Naive thymus-derived CD4-positive, alpha-beta T cell (primary cell): ENCODE data around the gene GMPPA. TPM values are rescaled to one million over a fixed set of nuclear protein-coding genes. Genes with fewer than 3 reads are reported as not detected.

ENCODE experiments used
- ATAC-seq: fragments of 150-1000 bp; cut with Tn5 transposase; 2 replicates; pipeline ENCODE4 v1.10.0; 2021; ENCODE audit warnings: mild to moderate bottlenecking, moderate library complexity
- CTCF ChIA-PET: fragments of 350-600 bp; sonication (Branson Sonifier 250); formaldehyde crosslinking; loops from one replicate; lab custom pipeline; 2021; ENCODE audit warnings: antibody characterized with exemption; lab: Charles Lee
- POLR2A ChIA-PET: fragments of 350-600 bp; sonication (Branson Sonifier 250); formaldehyde crosslinking; loops from one replicate; lab custom pipeline; 2021; ENCODE audit warnings: antibody characterized with exemption, inconsistent platforms; lab: Charles Lee
- DNase-seq, 9 donors: peaks; one replicate each; pipeline versions ENCODE4 v3.0.0 to v3.0.0-alpha.2; 2020 to 2022; ENCODE audit warnings: mixed read lengths in 1 of 9
- H3K27ac ChIP-seq: one replicate; pipeline ENCODE4 v1.7.0; 2013; ENCODE audit warnings: mild to moderate bottlenecking, low read depth, low read length, moderate library complexity
- H3K27me3 ChIP-seq, 2 donors: one replicate each; pipeline ENCODE4 v1.7.0; 2013; ENCODE audit warnings: low read length in 2 of 2, mild to moderate bottlenecking in 2 of 2, moderate library complexity in 2 of 2; ENCODE audit not compliant: control insufficient read depth in 2 of 2, insufficient read depth in 2 of 2
- H3K36me3 ChIP-seq, 3 experiments: 1 replicate in 2 of 3; 2 replicates in 1 of 3; pipeline ENCODE4 v1.7.0; 2013; ENCODE audit warnings: low read length in 3 of 3, mild to moderate bottlenecking in 3 of 3, moderate library complexity in 1 of 3; ENCODE audit not compliant: insufficient read depth in 3 of 3, control insufficient read depth in 2 of 3
- H3K4me1 ChIP-seq, 2 donors: one replicate each; pipeline ENCODE4 v1.7.0; 2013; ENCODE audit warnings: low read length in 2 of 2, mild to moderate bottlenecking in 2 of 2, moderate library complexity in 1 of 2; ENCODE audit not compliant: control insufficient read depth in 2 of 2, insufficient read depth in 2 of 2
- H3K4me3 ChIP-seq: 2 replicates; pipeline ENCODE4 v1.7.0; 2013; ENCODE audit warnings: mild to moderate bottlenecking, low read length
- H3K9me3 ChIP-seq, 3 experiments: 1 replicate in 2 of 3; 2 replicates in 1 of 3; pipeline ENCODE4 v1.7.0; 2013; ENCODE audit warnings: low read length in 3 of 3; ENCODE audit not compliant: control insufficient read depth in 2 of 3
- H3K27ac Mint-ChIP-seq, 9 donors: one replicate each; pipeline ENCODE4 v1.8.0; 2020 to 2022; ENCODE audit warnings: mixed read lengths in 9 of 9, mild to moderate bottlenecking in 8 of 9, moderate library complexity in 5 of 9, inconsistent platforms in 2 of 9
- H3K27me3 Mint-ChIP-seq, 5 donors: one replicate each; pipeline ENCODE4 v1.8.0; 2021 to 2022; ENCODE audit warnings: mixed read lengths in 5 of 5, mild to moderate bottlenecking in 1 of 5
- H3K36me3 Mint-ChIP-seq, 5 donors: one replicate each; pipeline ENCODE4 v1.8.0; 2020 to 2022; ENCODE audit warnings: mixed read lengths in 5 of 5, mild to moderate bottlenecking in 3 of 5, inconsistent platforms in 1 of 5
- H3K4me1 Mint-ChIP-seq, 7 donors: one replicate each; pipeline ENCODE4 v1.8.0; 2020 to 2022; ENCODE audit warnings: mixed read lengths in 7 of 7, mild to moderate bottlenecking in 3 of 7, inconsistent platforms in 1 of 7
- H3K4me3 Mint-ChIP-seq, 10 donors: one replicate each; pipeline ENCODE4 v1.8.0; 2020 to 2022; ENCODE audit warnings: mild to moderate bottlenecking in 10 of 10, mixed read lengths in 10 of 10, moderate library complexity in 6 of 10, inconsistent platforms in 2 of 10
- H3K9me3 Mint-ChIP-seq, 11 donors: one replicate each; pipeline ENCODE4 v1.8.0; 2020 to 2022; ENCODE audit warnings: mixed read lengths in 11 of 11, mild to moderate bottlenecking in 4 of 11, inconsistent platforms in 1 of 11, moderate library complexity in 1 of 11
- intact Hi-C, 2 donors: fragments of 100-400 bp; cut with micrococcal nuclease; formaldehyde crosslinking; loops; one replicate each; pipeline ENCODE4 v1.15.1; 2023
- polyA plus RNA-seq, 2 donors: library from polyadenylated mRNA; unstranded; fragments of 300-500 nt; fragmentation: Illumina TruSeq; gene quantifications; one replicate each; pipeline ENCODE4 v1.2.3, GENCODE V29; 2021
- total RNA-seq, 6 experiments: library from RNA in 5 of 6; stranded (reverse) in 5 of 6; gene quantifications; 1 replicate in 5 of 6; 2 replicates in 1 of 6; pipeline ENCODE4 v1.2.3 and lab custom pipeline; 2021 to 2026

GMPPA gene
- total and polyA plus RNA-seq, 7 experiments from 2014 or later, result 11.8 to 58.3 (median 28.1) TPM

- Histone ChIP-seq H3K4me3 (no peak overlapping the region), H3K27me3 (peaks cover 0 to 9% of the 10 kb centered on the region in 2 donors), H3K9me3 (no peaks in the 10 kb centered on the region), H3K36me3 (no peaks in the 10 kb centered on the region), H3K27ac (no peak overlapping the region), H3K4me1 (no peaks in the 10 kb centered on the region)
- Mint-ChIP-seq H3K4me1 (peaks cover 3 to 29% (median 26%) of the 10 kb centered on the region in 7 donors), H3K36me3 (no peaks in the 10 kb centered on the region), H3K27me3 (peaks cover 76 to 86% (median 84%) of the 10 kb centered on the region in 5 donors), H3K9me3 (peaks cover 0 to 1% (median 0%) of the 10 kb centered on the region in 11 donors), H3K27ac (no peak overlapping the region), H3K4me3 (no peak overlapping the region)
- POLR2A ChIA-PET, result no interaction called here
- CTCF ChIA-PET, result no interaction called here
- DNase-seq, result no peak
- intact Hi-C loops, result no loop called here
- ATAC-seq, result no peak
Observed at GRCh38 chr2:219516888-219517287, 18.2 kb downstream of the GMPPA start.

- ATAC-seq (no peak), DNase-seq (no peak)
- Histone ChIP-seq H3K4me1 (peaks cover 0 to 1% of the 10 kb centered on the region in 2 donors), H3K27ac (no peak overlapping the region), H3K4me3 (no peak overlapping the region), H3K36me3 (no peaks in the 10 kb centered on the region), H3K9me3 (no peaks in the 10 kb centered on the region), H3K27me3 (peaks cover 0 to 14% of the 10 kb centered on the region in 2 donors)
- Mint-ChIP-seq H3K36me3 (no peaks in the 10 kb centered on the region), H3K9me3 (peaks cover 0 to 1% (median 0%) of the 10 kb centered on the region in 11 donors), H3K4me3 (no peak overlapping the region), H3K4me1 (peaks cover 6 to 30% (median 27%) of the 10 kb centered on the region in 7 donors), H3K27me3 (peaks cover 72 to 81% (median 77%) of the 10 kb centered on the region in 5 donors), H3K27ac (no peak overlapping the region)
- ChIA-PET CTCF (interaction anchor here (0.8 to 1.2 kb wide), 2 partner anchors 11 to 12 kb away, joined by 3 to 4 read pairs; no protein-coding TSS in a partner anchor), POLR2A (interaction anchor here (1.2 kb wide), 1 partner anchor 12 kb away, joined by 3 read pairs; no protein-coding TSS in a partner anchor)
- intact Hi-C loops, result no loop called here
Observed at GRCh38 chr2:219517954-219518778, 19.5 kb downstream of the GMPPA start.

- Histone ChIP-seq H3K36me3 (no peaks in the 10 kb centered on the region), H3K4me1 (peaks cover 0 to 5% of the 10 kb centered on the region in 2 donors), H3K27ac (no peak overlapping the region), H3K4me3 (no peak overlapping the region), H3K27me3 (peaks cover 0 to 27% of the 10 kb centered on the region in 2 donors), H3K9me3 (no peaks in the 10 kb centered on the region)
- H3K27ac Mint-ChIP-seq, result no peak overlapping the region
- DNase-seq (no peak), ATAC-seq (no peak)
- H3K4me3 Mint-ChIP-seq, result no peak overlapping the region
- H3K27me3 Mint-ChIP-seq, result peaks cover 74 to 81% (median 78%) of the 10 kb centered on the region in 5 donors
- ChIA-PET POLR2A (no interaction called here), CTCF (no interaction called here)
- H3K4me1 Mint-ChIP-seq, result peaks cover 3 to 29% (median 21%) of the 10 kb centered on the region in 7 donors
- intact Hi-C loops, result no loop called here
- H3K36me3 Mint-ChIP-seq, result no peaks in the 10 kb centered on the region
- peaks cover 0 to 3% (median 0%) of the 10 kb centered on the region in 11 donors for H3K9me3 Mint-ChIP-seq
Observed at GRCh38 chr2:219519526-219519916, 20.8 kb downstream of the GMPPA start.

GRCh38 chr2:219520079-219520478, 21.4 kb downstream of the GMPPA start:
- Mint-ChIP-seq H3K4me3 (peak overlapping the region in 1 of 10 donors; percentile 45), H3K36me3 (no peaks in the 10 kb centered on the region), H3K9me3 (peaks cover 0 to 3% (median 0%) of the 10 kb centered on the region in 11 donors), H3K27ac (no peak overlapping the region), H3K27me3 (peaks cover 75 to 82% (median 80%) of the 10 kb centered on the region in 5 donors), H3K4me1 (peaks cover 3 to 29% (median 21%) of the 10 kb centered on the region in 7 donors)
- ChIA-PET POLR2A (no interaction called here), CTCF (interaction anchor here (0.8 to 2.4 kb wide), 3 partner anchors 10 to 44 kb away, joined by 3 to 11 read pairs (median 5); no protein-coding TSS in a partner anchor)
- peaks cover 0 to 32% of the 10 kb centered on the region in 2 donors for H3K27me3 ChIP-seq
- no peaks in the 10 kb centered on the region for H3K36me3 ChIP-seq
- H3K4me3 ChIP-seq, result no peak overlapping the region
- peaks cover 0 to 5% of the 10 kb centered on the region in 2 donors for H3K4me1 ChIP-seq
- ATAC-seq, result no peak
- no peaks in the 10 kb centered on the region for H3K9me3 ChIP-seq
- no peak for DNase-seq
- intact Hi-C loops, result no loop called here
- H3K27ac ChIP-seq, result no peak overlapping the region

GRCh38 chr2:219521066-219521880, 22.6 kb downstream of the GMPPA start:
- peak overlapping the region in 5 of 10 donors; percentile 17 to 78 (median 61) for H3K4me3 Mint-ChIP-seq
- ATAC-seq (no peak), DNase-seq (no peak)
- H3K9me3 ChIP-seq, result no peaks in the 10 kb centered on the region
- H3K9me3 Mint-ChIP-seq, result peaks cover 0 to 3% (median 0%) of the 10 kb centered on the region in 11 donors
- peaks cover 74 to 86% (median 80%) of the 10 kb centered on the region in 5 donors for H3K27me3 Mint-ChIP-seq
- no peak overlapping the region for H3K4me3 ChIP-seq
- H3K27ac ChIP-seq, result no peak overlapping the region
- H3K36me3 Mint-ChIP-seq, result no peaks in the 10 kb centered on the region
- POLR2A ChIA-PET, result no interaction called here
- intact Hi-C loops, result no loop called here
- CTCF ChIA-PET, result interaction anchor here (1.9 to 2.4 kb wide), 2 partner anchors 8 to 12 kb away, joined by 5 to 11 read pairs; no protein-coding TSS in a partner anchor
- H3K4me1 Mint-ChIP-seq, result peaks cover 3 to 23% (median 18%) of the 10 kb centered on the region in 7 donors
- H3K36me3 ChIP-seq, result no peaks in the 10 kb centered on the region
- peaks cover 0 to 30% of the 10 kb centered on the region in 2 donors for H3K27me3 ChIP-seq
- H3K4me1 ChIP-seq, result peaks cover 0 to 5% of the 10 kb centered on the region in 2 donors
- no peak overlapping the region for H3K27ac Mint-ChIP-seq
